Chondrocyte (in vitro differentiated cells): Measurements from ENCODE around the gene ADAMTSL1. TPM values are rescaled to one million over a fixed set of nuclear protein-coding genes. Genes with fewer than 3 reads are reported as not detected.

Experiments
- DNase-seq: peaks from one replicate; pipeline ENCODE4 v3.0.0; 2021; ENCODE audit warnings: mixed read lengths, low spot score
- H3K27ac Mint-ChIP-seq: one replicate; pipeline ENCODE4 v1.8.0; 2021; ENCODE audit warnings: mild to moderate bottlenecking, moderate library complexity, mixed read lengths; ENCODE audit not compliant: unreplicated experiment
- H3K27me3 Mint-ChIP-seq: 2 replicates; pipeline ENCODE4 v1.8.0; 2021; ENCODE audit warnings: low read depth, mixed read lengths
- H3K36me3 Mint-ChIP-seq: 2 replicates; pipeline ENCODE4 v1.8.0; 2021; ENCODE audit warnings: low read depth, mixed read lengths
- H3K4me1 Mint-ChIP-seq: 2 replicates; pipeline ENCODE4 v1.8.0; 2021; ENCODE audit warnings: low read depth, mild to moderate bottlenecking, mixed read lengths
- H3K4me3 Mint-ChIP-seq: one replicate; pipeline ENCODE4 v1.8.0; 2021; ENCODE audit warnings: mild to moderate bottlenecking, moderate library complexity, mixed read lengths; ENCODE audit not compliant: unreplicated experiment
- H3K9me3 Mint-ChIP-seq: 2 replicates; pipeline ENCODE4 v1.8.0; 2021; ENCODE audit warnings: low read depth, mixed read lengths
- CTCF ChIP-seq: fragments of 200-600 bp; sonication (generic); IDR thresholded peaks from 2 replicates; pipeline ENCODE4 v1.5.0; 2021; ENCODE audit warnings: antibody characterized with exemption, mild to moderate bottlenecking, moderate library complexity
- total RNA-seq: library from RNA; stranded (reverse); gene quantifications from 3 replicates; pipeline ENCODE4 v1.2.1, GENCODE V29; 2021

The ADAMTSL1 gene
- total RNA-seq, 1 donor from 2014 or later: 1.0 TPM

GRCh38 chr9:18706648-18707047 lies 232.7 kb downstream of the ADAMTSL1 start:
- no peaks in the 10 kb centered on the region for H3K36me3 Mint-ChIP-seq
- H3K27ac Mint-ChIP-seq: no peak overlapping the region
- no peaks in the 10 kb centered on the region for H3K27me3 Mint-ChIP-seq
- H3K9me3 Mint-ChIP-seq: peaks cover 5% of the 10 kb centered on the region
- no peak for TF ChIP-seq CTCF
- no peak overlapping the region for H3K4me3 Mint-ChIP-seq
- H3K4me1 Mint-ChIP-seq: peaks cover 3% of the 10 kb centered on the region
- no peak for DNase-seq

- no peak for DNase-seq
- no peaks in the 10 kb centered on the region for H3K36me3 Mint-ChIP-seq
- TF ChIP-seq CTCF: no peak
- H3K4me3 Mint-ChIP-seq: no peak overlapping the region
- no peaks in the 10 kb centered on the region for H3K27me3 Mint-ChIP-seq
- peaks cover 3% of the 10 kb centered on the region for H3K9me3 Mint-ChIP-seq
- peaks cover 3% of the 10 kb centered on the region for H3K4me1 Mint-ChIP-seq
- H3K27ac Mint-ChIP-seq: no peak overlapping the region
These were observed 233.1 kb downstream of the ADAMTSL1 start for GRCh38 chr9:18707061-18707461.

- no peak for DNase-seq
- peaks cover 2% of the 10 kb centered on the region for H3K36me3 Mint-ChIP-seq
- H3K9me3 Mint-ChIP-seq: peaks cover 3% of the 10 kb centered on the region
- no peak overlapping the region for H3K4me3 Mint-ChIP-seq
- TF ChIP-seq CTCF: no peak
- no peak overlapping the region for H3K27ac Mint-ChIP-seq
- no peaks in the 10 kb centered on the region for H3K27me3 Mint-ChIP-seq
- peaks cover 3% of the 10 kb centered on the region for H3K4me1 Mint-ChIP-seq
These were observed 233.7 kb downstream of the ADAMTSL1 start for GRCh38 chr9:18707489-18708205.

GRCh38 chr9:18708429-18708828 lies 234.5 kb downstream of the ADAMTSL1 start:
- no peak for TF ChIP-seq CTCF

GRCh38 chr9:18710065-18710464 lies 236.1 kb downstream of the ADAMTSL1 start:
- H3K4me3 Mint-ChIP-seq: no peak overlapping the region
- no peak for TF ChIP-seq CTCF
- no peak for DNase-seq
- H3K9me3 Mint-ChIP-seq: peaks cover 3% of the 10 kb centered on the region
- H3K4me1 Mint-ChIP-seq: peaks cover 3% of the 10 kb centered on the region
- H3K27ac Mint-ChIP-seq: no peak overlapping the region
- no peaks in the 10 kb centered on the region for H3K27me3 Mint-ChIP-seq
- H3K36me3 Mint-ChIP-seq: peaks cover 2% of the 10 kb centered on the region

More at GRCh38 chr9:18708429-18708828, 234.5 kb downstream of the ADAMTSL1 start:
- peaks cover 3% of the 10 kb centered on the region for H3K9me3 Mint-ChIP-seq
- H3K4me1 Mint-ChIP-seq: peaks cover 3% of the 10 kb centered on the region
- DNase-seq: no peak
- H3K27me3 Mint-ChIP-seq: no peaks in the 10 kb centered on the region
- H3K36me3 Mint-ChIP-seq: peaks cover 2% of the 10 kb centered on the region
- H3K27ac Mint-ChIP-seq: no peak overlapping the region
- no peak overlapping the region for H3K4me3 Mint-ChIP-seq
